Prostate gland (tissue), 2 donors: ENCODE measurements around the gene DNAJC12. TPM values are rescaled to one million over a fixed set of nuclear protein-coding genes. Genes with fewer than 3 reads are reported as not detected.
"Not testable (repeated sequence)": the region's sequence is repeated elsewhere in the genome, so short reads cannot be mapped to it uniquely, and the experiment has no call there.

Source experiments
- DNase-seq: peaks from one replicate; pipeline ENCODE4 v3.0.0-alpha.2; 2019; ENCODE audit warnings: low spot score
- H3K27ac ChIP-seq, 2 donors: fragments of 200-600 bp; sonication (generic); 2 replicates each; pipeline ENCODE4 v1.5.1; 2017 to 2019
- H3K27me3 ChIP-seq: fragments of 200-600 bp; sonication (generic); replicated peaks from 2 replicates; pipeline ENCODE4 v1.5.1; 2019; ENCODE audit not compliant: insufficient read depth
- H3K36me3 ChIP-seq, 2 donors: fragments of 200-600 bp; sonication (generic); 1 replicate in 1 of 2; 2 replicates in 1 of 2; pipeline versions ENCODE4 v1.5.1 to v1.8.1; 2017 to 2019
- H3K4me1 ChIP-seq: fragments of 200-600 bp; sonication (generic); replicated peaks from 2 replicates; pipeline ENCODE4 v1.5.1; 2019
- H3K4me3 ChIP-seq, 2 donors: fragments of 200-600 bp; sonication (generic); 2 replicates each; pipeline ENCODE4 v1.5.1; 2017 to 2019
- H3K9me3 ChIP-seq: fragments of 200-600 bp; sonication (generic); 2 replicates; pipeline ENCODE4 v1.5.1; 2017
- CTCF ChIP-seq, 4 experiments: fragments of 200-600 bp in 2 of 4; fragments of 450-650 bp in 2 of 4; sonication (generic) in 2 of 4; IDR thresholded peaks; 1 replicate in 3 of 4; 2 replicates in 1 of 4; pipeline ENCODE4 v1.5.1; 2016 to 2019; ENCODE audit warnings: antibody characterized with exemption in 4 of 4, mild to moderate bottlenecking in 2 of 4, moderate library complexity in 2 of 4
- POLR2A ChIP-seq: fragments of 450-650 bp; IDR thresholded peaks from one replicate; pipeline ENCODE4 v1.6.1; 2016; ENCODE audit warnings: antibody characterized with exemption, mild to moderate bottlenecking
- POLR2AphosphoS5 ChIP-seq: sonication (generic); formaldehyde crosslinking; IDR thresholded peaks from one replicate; pipeline ENCODE4 v1.6.1; 2017; ENCODE audit warnings: antibody characterized with exemption
- WGBS: methylation state at CpG from one replicate; pipeline ENCODE4 v1.1.5; 2018; 5-methylcytosine and 5-hydroxymethylcytosine counted together
- intact Hi-C: fragments of 100-400 bp; cut with DNase I; formaldehyde crosslinking; loops from one replicate; pipeline ENCODE4 v1.14.2; 2022
- total RNA-seq, 2 donors: library from RNA; depleted of rRNA; stranded (reverse); fragments of >200 nt; gene quantifications; one replicate each; pipeline ENCODE4 v1.1.0, GENCODE V29; 2016

Gene DNAJC12
- total RNA-seq, 2 donors from 2014 or later: 6.4 to 22.7 TPM

DNA sequence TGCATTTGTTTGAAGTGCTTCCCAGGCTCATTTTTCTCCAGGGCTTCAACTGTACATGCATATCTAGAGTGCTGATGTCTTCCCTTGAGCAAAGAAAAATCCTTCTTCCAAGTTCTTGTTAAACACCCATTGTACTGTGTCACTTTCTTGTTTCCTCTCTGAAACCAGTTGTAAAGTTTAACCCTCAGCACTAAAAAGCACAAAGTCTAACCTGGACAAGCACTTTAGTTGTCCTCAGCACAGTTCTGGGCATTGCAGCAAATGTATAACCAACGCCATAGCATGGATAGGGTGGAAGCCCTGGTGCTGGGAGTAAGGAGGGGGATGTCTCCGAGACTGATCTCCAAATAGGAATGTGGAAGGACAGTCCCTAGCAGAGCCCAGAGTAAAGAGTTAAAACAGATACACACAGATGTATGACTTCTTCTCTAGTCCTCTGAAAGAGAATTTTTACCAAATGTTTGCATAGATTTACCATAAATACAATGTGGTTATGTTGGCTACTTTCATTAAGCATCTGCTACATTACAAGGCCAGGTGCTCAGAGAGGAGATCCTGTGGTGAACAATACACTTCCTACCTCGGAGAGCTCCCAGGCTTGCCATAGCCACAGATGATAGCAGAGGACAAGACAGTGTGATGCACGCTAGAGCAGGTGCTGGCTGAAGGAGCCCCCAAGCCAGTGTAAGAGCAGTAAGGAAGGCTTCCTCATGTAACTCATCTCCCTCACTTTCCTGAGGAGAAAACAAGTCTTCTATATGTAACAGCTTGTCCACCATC, 57.0 kb downstream of the DNAJC12 start:
- Histone ChIP-seq H3K4me3 (no peak overlapping the region), H3K27me3 (no peaks in the 10 kb centered on the region), H3K4me1 (no peaks in the 10 kb centered on the region), H3K36me3 (no peaks in the 10 kb centered on the region), H3K9me3 (no peaks in the 10 kb centered on the region), H3K27ac (no peak overlapping the region)
- no peak for DNase-seq
- TF ChIP-seq CTCF (IDR thresholded peaks at IDR 0.05) (no peak), POLR2A (no peak), POLR2AphosphoS5 (no peak)
- 34% methylated on average over 4 of the region's 4 CpGs for WGBS
- intact Hi-C loops: loop anchor here (2.0 kb wide), 1 partner anchor 84 kb away; the partner anchor contains the start of gene CTNNA3

GRCh38 chr10:67780204-67780621, 57.8 kb downstream of the DNAJC12 start:
- H3K27ac ChIP-seq, DNase-seq, H3K4me3 ChIP-seq, H3K4me1 ChIP-seq, H3K27me3 ChIP-seq, H3K36me3 ChIP-seq, H3K9me3 ChIP-seq: not testable (repeated sequence)
- intact Hi-C loops: loop anchor here (2.0 kb wide), 1 partner anchor 83 kb away; the partner anchor contains the start of gene CTNNA3
- WGBS: 49% methylated on average over 5 of the region's 5 CpGs

DNA sequence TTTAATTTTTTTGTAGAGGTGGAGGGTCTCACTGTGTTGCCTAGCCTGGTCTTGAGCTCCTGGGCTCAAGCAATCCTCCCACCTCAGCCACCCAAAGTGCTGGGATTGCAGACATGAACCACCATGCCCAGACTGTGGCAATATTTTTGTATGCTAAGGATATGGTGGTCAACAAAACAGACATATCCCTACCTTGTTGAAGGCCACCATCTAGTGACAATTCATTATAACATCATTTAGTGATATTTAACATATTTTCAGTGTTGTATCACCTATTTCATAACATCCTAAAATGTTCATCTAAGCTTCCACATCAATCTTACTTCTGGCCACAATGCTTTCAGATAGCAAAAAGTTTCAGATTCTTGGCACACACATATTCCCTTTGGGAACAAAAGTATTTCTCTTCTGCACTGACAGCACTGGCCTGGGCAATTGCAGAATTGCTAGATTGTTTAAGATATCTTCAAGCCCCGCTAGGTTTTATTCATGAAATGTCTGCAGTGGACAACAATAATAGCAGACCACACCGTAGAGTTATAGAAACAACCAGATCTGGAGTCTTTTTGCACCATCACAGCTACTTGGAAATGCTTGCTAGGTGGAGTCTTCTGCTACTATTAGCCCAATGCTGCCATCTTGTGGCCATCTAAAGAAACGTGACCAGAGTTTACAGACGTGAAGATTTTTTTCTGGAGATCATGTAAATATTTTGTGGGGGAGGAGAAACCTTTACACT, 58.4 kb downstream of the DNAJC12 start:
- intact Hi-C loops: loop anchor here (2.0 kb wide), 1 partner anchor 83 kb away; the partner anchor contains the start of gene CTNNA3
- no peak overlapping the region for H3K27ac ChIP-seq
- no peaks in the 10 kb centered on the region for H3K27me3 ChIP-seq
- no peaks in the 10 kb centered on the region for H3K36me3 ChIP-seq
- peak; percentile 67 for DNase-seq
- TF ChIP-seq CTCF (IDR thresholded peaks at IDR 0.05) (peak; percentile 69 to 91 (median 78)), POLR2A (no peak), POLR2AphosphoS5 (no peak)
- no peaks in the 10 kb centered on the region for H3K4me1 ChIP-seq
- no peaks in the 10 kb centered on the region for H3K9me3 ChIP-seq
- no peak overlapping the region for H3K4me3 ChIP-seq
- 1% methylated on average over 4 of the region's 4 CpGs for WGBS

- no peaks in the 10 kb centered on the region for H3K4me1 ChIP-seq
- H3K27ac ChIP-seq: no peak overlapping the region
- intact Hi-C loops: no loop called here
- WGBS: 94% methylated on average over 1 of the region's 1 CpG
- no peaks in the 10 kb centered on the region for H3K9me3 ChIP-seq
- no peak overlapping the region for H3K4me3 ChIP-seq
- H3K27me3 ChIP-seq: no peaks in the 10 kb centered on the region
- no peaks in the 10 kb centered on the region for H3K36me3 ChIP-seq
- TF ChIP-seq CTCF (IDR thresholded peaks at IDR 0.05): no peak
- TF ChIP-seq POLR2A: no peak
- TF ChIP-seq POLR2AphosphoS5: no peak
- no peak for DNase-seq
Observed at GRCh38 chr10:67776371-67776770, 61.6 kb downstream of the DNAJC12 start.

DNA sequence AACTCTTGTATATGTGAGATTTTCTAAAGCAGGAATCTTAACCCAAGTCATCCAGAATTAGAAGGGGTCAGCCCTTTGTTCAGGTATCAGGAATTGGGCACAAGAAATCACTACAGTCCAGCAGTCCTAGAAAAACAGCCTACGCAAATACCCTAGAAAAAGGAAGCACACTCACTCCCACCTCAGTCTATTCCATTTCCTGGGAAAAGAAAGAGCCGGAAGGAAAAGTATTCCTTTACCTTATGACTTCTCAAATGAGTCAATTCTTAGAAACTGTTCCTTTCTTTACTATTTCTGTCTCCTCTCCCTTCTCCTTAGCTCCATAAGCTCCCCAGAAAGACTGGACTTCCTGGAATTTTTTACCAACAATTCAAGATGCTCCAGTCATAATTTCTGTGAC, 62.7 kb downstream of the DNAJC12 start:
- intact Hi-C loops: no loop called here
- no peak for TF ChIP-seq POLR2AphosphoS5
- TF ChIP-seq POLR2A: no peak
- no peak for TF ChIP-seq CTCF (IDR thresholded peaks at IDR 0.05)
- no peak for DNase-seq
- no peaks in the 10 kb centered on the region for H3K27me3 ChIP-seq
- WGBS: 82% methylated on average over 2 of the region's 2 CpGs
- no peak overlapping the region for H3K4me3 ChIP-seq
- H3K9me3 ChIP-seq: no peaks in the 10 kb centered on the region
- no peaks in the 10 kb centered on the region for H3K4me1 ChIP-seq
- H3K36me3 ChIP-seq: no peaks in the 10 kb centered on the region
- no peak overlapping the region for H3K27ac ChIP-seq
